ENCODE results near the gene HOXD11. TPM values are rescaled to one million over a fixed set of nuclear protein-coding genes. Genes with fewer than 3 reads are reported as not detected.

Gene HOXD11
- polyA plus RNA-seq, 1 donor from 2014 or later: not detected

DNA sequence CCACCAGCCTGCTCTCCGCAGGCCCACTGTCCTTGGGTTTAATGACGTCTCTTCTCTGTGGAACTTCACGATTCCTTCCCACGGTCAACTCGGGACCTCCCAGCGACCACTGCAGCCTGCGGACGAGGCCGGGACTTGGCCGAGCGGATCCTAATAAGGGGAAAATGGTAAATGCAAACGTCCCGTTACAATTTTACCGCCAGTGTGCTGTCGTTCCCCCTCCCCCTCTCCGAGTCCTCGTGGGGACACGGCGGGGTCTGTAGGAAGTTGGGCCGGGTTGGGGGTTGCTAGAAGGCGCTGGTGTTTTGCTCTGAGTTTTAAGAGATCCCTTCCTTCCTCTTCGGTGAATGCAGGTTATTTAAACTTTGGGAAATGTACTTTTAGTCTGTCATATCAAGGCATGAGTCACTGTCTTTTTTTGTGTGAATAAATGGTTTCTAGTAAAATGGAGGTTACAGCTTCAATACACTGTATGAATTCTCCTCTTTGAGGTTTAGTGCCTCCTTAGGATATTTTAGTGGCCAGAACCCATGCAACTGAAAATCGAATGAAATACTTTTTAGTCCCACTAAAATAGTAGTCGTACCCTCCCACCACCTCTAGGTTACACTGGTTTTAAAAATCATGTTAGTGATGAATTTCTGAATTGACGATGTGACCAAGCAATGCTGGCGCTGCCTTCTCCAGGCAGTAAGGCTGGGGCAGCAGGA, 2.3 kb downstream of the HOXD11 start:
- H2AFZ ChIP-seq (ENCODE audit: low read depth, low read length): no peak overlapping the region
- peaks cover 10% of the 10 kb centered on the region for H3K9me3 ChIP-seq (ENCODE audit: low read length)
- TF ChIP-seq EP300 (conservative IDR thresholded peaks at IDR 0.05; ENCODE audit: poor library complexity, severe bottlenecking): no peak
- TF ChIP-seq EZH2 (IDR thresholded peaks at IDR 0.05; ENCODE audit: borderline replicate concordance, insufficient read depth, low read length, poor library complexity, severe bottlenecking): no peak
- no peak for TF ChIP-seq POLR2AphosphoS5 (IDR thresholded peaks at IDR 0.05)
- TF ChIP-seq, protein P1, sequence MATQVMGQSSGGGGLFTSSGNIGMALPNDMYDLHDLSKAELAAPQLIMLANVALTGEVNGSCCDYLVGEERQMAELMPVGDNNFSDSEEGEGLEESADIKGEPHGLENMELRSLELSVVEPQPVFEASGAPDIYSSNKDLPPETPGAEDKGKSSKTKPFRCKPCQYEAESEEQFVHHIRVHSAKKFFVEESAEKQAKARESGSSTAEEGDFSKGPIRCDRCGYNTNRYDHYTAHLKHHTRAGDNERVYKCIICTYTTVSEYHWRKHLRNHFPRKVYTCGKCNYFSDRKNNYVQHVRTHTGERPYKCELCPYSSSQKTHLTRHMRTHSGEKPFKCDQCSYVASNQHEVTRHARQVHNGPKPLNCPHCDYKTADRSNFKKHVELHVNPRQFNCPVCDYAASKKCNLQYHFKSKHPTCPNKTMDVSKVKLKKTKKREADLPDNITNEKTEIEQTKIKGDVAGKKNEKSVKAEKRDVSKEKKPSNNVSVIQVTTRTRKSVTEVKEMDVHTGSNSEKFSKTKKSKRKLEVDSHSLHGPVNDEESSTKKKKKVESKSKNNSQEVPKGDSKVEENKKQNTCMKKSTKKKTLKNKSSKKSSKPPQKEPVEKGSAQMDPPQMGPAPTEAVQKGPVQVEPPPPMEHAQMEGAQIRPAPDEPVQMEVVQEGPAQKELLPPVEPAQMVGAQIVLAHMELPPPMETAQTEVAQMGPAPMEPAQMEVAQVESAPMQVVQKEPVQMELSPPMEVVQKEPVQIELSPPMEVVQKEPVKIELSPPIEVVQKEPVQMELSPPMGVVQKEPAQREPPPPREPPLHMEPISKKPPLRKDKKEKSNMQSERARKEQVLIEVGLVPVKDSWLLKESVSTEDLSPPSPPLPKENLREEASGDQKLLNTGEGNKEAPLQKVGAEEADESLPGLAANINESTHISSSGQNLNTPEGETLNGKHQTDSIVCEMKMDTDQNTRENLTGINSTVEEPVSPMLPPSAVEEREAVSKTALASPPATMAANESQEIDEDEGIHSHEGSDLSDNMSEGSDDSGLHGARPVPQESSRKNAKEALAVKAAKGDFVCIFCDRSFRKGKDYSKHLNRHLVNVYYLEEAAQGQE (IDR thresholded peaks at IDR 0.05; ENCODE audit: borderline replicate concordance): no peak
- no peak for TF ChIP-seq CTCF (IDR thresholded peaks at IDR 0.05; ENCODE audit: poor library complexity, severe bottlenecking)
- no peak for TF ChIP-seq MXI1 (conservative IDR thresholded peaks at IDR 0.05; ENCODE audit: poor library complexity, severe bottlenecking)
- TF ChIP-seq SMC3 (conservative IDR thresholded peaks at IDR 0.05; ENCODE audit: poor library complexity): no peak
- no peak for TF ChIP-seq TAF1 (IDR thresholded peaks at IDR 0.05; ENCODE audit: low read depth)
- TF ChIP-seq RAD21 (conservative IDR thresholded peaks at IDR 0.05): no peak
- no peaks in the 10 kb centered on the region for H4K20me1 ChIP-seq (ENCODE audit: insufficient read depth)
- no peak overlapping the region for H3K27ac ChIP-seq (ENCODE audit: low read length)
- no peaks in the 10 kb centered on the region for H3K36me3 ChIP-seq (ENCODE audit: insufficient read depth, low read length)
- no peaks in the 10 kb centered on the region for H3K9me2 ChIP-seq (ENCODE audit: insufficient read depth, low read length)
- H3K79me2 ChIP-seq (replicated peaks; ENCODE audit: insufficient read depth, low read length): no peaks in the 10 kb centered on the region
- peaks cover 96% of the 10 kb centered on the region for H3K27me3 ChIP-seq (ENCODE audit: insufficient read depth, low read depth, low read length)
- H3K4me3 ChIP-seq (ENCODE audit: low read length): no peak overlapping the region
- H3K9ac ChIP-seq (ENCODE audit: low read length): no peak overlapping the region
- no peak overlapping the region for H3K4me2 ChIP-seq (ENCODE audit: low read length)
- no peaks in the 10 kb centered on the region for H3F3A ChIP-seq (ENCODE audit: insufficient read depth, low read length, poor library complexity, severe bottlenecking)

GRCh38 chr2:176109946-176110345, 2.9 kb downstream of the HOXD11 start:
- H3K4me2 ChIP-seq (ENCODE audit: low read length): no peak overlapping the region
- H3K79me2 ChIP-seq (replicated peaks; ENCODE audit: insufficient read depth, low read length): no peaks in the 10 kb centered on the region
- H4K20me1 ChIP-seq (ENCODE audit: insufficient read depth): no peaks in the 10 kb centered on the region
- H2AFZ ChIP-seq (ENCODE audit: low read depth, low read length): no peak overlapping the region
- no peaks in the 10 kb centered on the region for H3F3A ChIP-seq (ENCODE audit: insufficient read depth, low read length, poor library complexity, severe bottlenecking)
- H3K9ac ChIP-seq (ENCODE audit: low read length): no peak overlapping the region
- H3K9me3 ChIP-seq (ENCODE audit: low read length): peaks cover 10% of the 10 kb centered on the region
- no peaks in the 10 kb centered on the region for H3K9me2 ChIP-seq (ENCODE audit: insufficient read depth, low read length)
- H3K36me3 ChIP-seq (ENCODE audit: insufficient read depth, low read length): no peaks in the 10 kb centered on the region
- H3K4me3 ChIP-seq (ENCODE audit: low read length): no peak overlapping the region
- peaks cover 96% of the 10 kb centered on the region for H3K27me3 ChIP-seq (ENCODE audit: insufficient read depth, low read depth, low read length)
- no peak for TF ChIP-seq CTCF (IDR thresholded peaks at IDR 0.05; ENCODE audit: poor library complexity, severe bottlenecking)
- no peak for TF ChIP-seq POLR2AphosphoS5 (IDR thresholded peaks at IDR 0.05)
- TF ChIP-seq MXI1 (conservative IDR thresholded peaks at IDR 0.05; ENCODE audit: poor library complexity, severe bottlenecking): no peak
- no peak for TF ChIP-seq RAD21 (conservative IDR thresholded peaks at IDR 0.05)
- TF ChIP-seq SMC3 (conservative IDR thresholded peaks at IDR 0.05; ENCODE audit: poor library complexity): no peak
- TF ChIP-seq EZH2 (IDR thresholded peaks at IDR 0.05; ENCODE audit: borderline replicate concordance, insufficient read depth, low read length, poor library complexity, severe bottlenecking): no peak
- no peak for TF ChIP-seq EP300 (conservative IDR thresholded peaks at IDR 0.05; ENCODE audit: poor library complexity, severe bottlenecking)
- TF ChIP-seq TAF1 (IDR thresholded peaks at IDR 0.05; ENCODE audit: low read depth): no peak
- TF ChIP-seq, protein P1 (IDR thresholded peaks at IDR 0.05; ENCODE audit: borderline replicate concordance): no peak
- no peak overlapping the region for H3K27ac ChIP-seq (ENCODE audit: low read length)
